GM19035 (cell line): Measurements from ENCODE around the gene OR10G2.

Source experiments
- ATAC-seq: cut with Tn5 transposase; IDR thresholded peaks from one replicate; pipeline ENCODE4 v1.9.1; 2021; ENCODE audit not compliant: unreplicated experiment

Gene OR10G2

DNA sequence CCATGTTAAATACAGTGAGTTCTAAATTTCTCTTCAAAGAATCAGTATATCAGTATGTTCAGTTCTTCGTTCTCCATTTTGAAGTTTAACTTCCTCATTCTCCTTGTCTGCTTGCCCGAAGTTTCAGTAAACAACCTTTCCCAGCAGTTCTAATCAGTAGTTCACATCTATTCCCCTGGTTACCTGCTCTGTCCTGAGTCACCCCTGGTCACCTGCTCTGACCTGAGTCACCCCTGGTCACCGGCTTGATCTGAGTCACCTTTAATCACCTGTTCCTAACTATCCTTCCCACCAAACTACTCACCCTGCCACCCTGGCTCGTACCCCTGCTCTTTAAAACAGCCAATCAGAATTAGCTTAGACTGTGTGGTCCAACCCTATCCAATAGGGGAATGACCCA, 45.4 kb downstream of the OR10G2 start:
- ATAC-seq: no peak
